Transverse colon (tissue), 4 donors: ENCODE results near the gene IRS2. TPM values are rescaled to one million over a fixed set of nuclear protein-coding genes. Genes with fewer than 3 reads are reported as not detected.

Source experiments
- DNase-seq: peaks from one replicate; pipeline ENCODE4 v3.0.0-alpha.2; 2019
- H3K27ac ChIP-seq, 4 donors: fragments of 200-600 bp; sonication (generic); 2 replicates each; pipeline ENCODE4 v1.5.1; 2016 to 2018; ENCODE audit warnings: inconsistent platforms in 4 of 4
- H3K27me3 ChIP-seq: fragments of 200-600 bp; sonication (generic); 2 replicates; pipeline ENCODE4 v1.5.1; 2017; ENCODE audit warnings: inconsistent platforms
- H3K36me3 ChIP-seq, 4 donors: fragments of 200-600 bp; sonication (generic); 2 replicates each; pipeline ENCODE4 v1.5.1; 2017 to 2019; ENCODE audit warnings: inconsistent platforms in 4 of 4
- H3K4me1 ChIP-seq, 4 donors: fragments of 200-600 bp; sonication (generic); 2 replicates each; pipeline ENCODE4 v1.5.1; 2017 to 2020; ENCODE audit warnings: inconsistent platforms in 4 of 4
- H3K4me3 ChIP-seq, 4 donors: fragments of 200-600 bp; sonication (generic); 1 replicate in 1 of 4; 2 replicates in 3 of 4; pipeline versions ENCODE4 v1.5.1 to v1.6.1; 2017 to 2019; ENCODE audit warnings: inconsistent platforms in 4 of 4
- H3K9me3 ChIP-seq, 2 donors: fragments of 200-600 bp; sonication (generic); 2 replicates each; pipeline ENCODE4 v1.5.1; 2017 to 2019; ENCODE audit warnings: inconsistent platforms in 2 of 2
- EP300 ChIP-seq: sonication (generic); formaldehyde crosslinking; IDR thresholded peaks from one replicate; pipeline ENCODE4 v1.6.1; 2017; ENCODE audit warnings: antibody characterized with exemption, low read depth
- POLR2A ChIP-seq: fragments of 450-650 bp; IDR thresholded peaks from one replicate; pipeline ENCODE4 v1.6.1; 2016; ENCODE audit warnings: antibody characterized with exemption, mild to moderate bottlenecking, moderate library complexity
- POLR2AphosphoS5 ChIP-seq, 3 donors: sonication (generic); formaldehyde crosslinking; IDR thresholded peaks; one replicate each; pipeline ENCODE4 v1.6.1; 2016; ENCODE audit warnings: antibody characterized with exemption in 3 of 3
- WGBS, 2 donors: methylation state at CpG; one replicate each; pipeline ENCODE4 v1.1.5; 2018; ENCODE audit warnings: low coverage in 1 of 2; 5-methylcytosine and 5-hydroxymethylcytosine counted together
- in situ Hi-C, 4 donors: fragments of 200-750 bp; cut with MboI; loops; one replicate each; pipeline versions ENCODE4 v1.15.0 to v1.15.1; 2017; ENCODE audit warnings: low sequenced_read_pairs in 3 of 4, low pct_ligation_motif_present in 1 of 4, low pct_unique_long_range_greater_than_20kb in 1 of 4
- intact Hi-C: fragments of 100-400 bp; cut with DNase I; formaldehyde crosslinking; loops from one replicate; pipeline ENCODE4 v1.15.1; 2023; ENCODE audit warnings: low total_unique reads
- total RNA-seq, 4 donors: library from RNA; depleted of rRNA; stranded (reverse); fragments of >200 nt; gene quantifications; one replicate each; pipeline ENCODE4 v1.1.0, GENCODE V29; 2016
- TF ChIP-seq, protein P1 (sequence below), 5 experiments: fragments of 200-600 bp in 3 of 5; fragments of 450-650 bp in 2 of 5; sonication (generic) in 3 of 5; IDR thresholded peaks; 1 replicate in 2 of 5; 2 replicates in 3 of 5; pipeline ENCODE4 v1.5.1; 2016 to 2017; ENCODE audit warnings: antibody characterized with exemption in 5 of 5, inconsistent platforms in 3 of 5, mild to moderate bottlenecking in 2 of 5, moderate library complexity in 1 of 5

Gene IRS2
- total RNA-seq, 4 donors from 2014 or later = 12.5 to 72.6 (median 28.5) TPM

DNA sequence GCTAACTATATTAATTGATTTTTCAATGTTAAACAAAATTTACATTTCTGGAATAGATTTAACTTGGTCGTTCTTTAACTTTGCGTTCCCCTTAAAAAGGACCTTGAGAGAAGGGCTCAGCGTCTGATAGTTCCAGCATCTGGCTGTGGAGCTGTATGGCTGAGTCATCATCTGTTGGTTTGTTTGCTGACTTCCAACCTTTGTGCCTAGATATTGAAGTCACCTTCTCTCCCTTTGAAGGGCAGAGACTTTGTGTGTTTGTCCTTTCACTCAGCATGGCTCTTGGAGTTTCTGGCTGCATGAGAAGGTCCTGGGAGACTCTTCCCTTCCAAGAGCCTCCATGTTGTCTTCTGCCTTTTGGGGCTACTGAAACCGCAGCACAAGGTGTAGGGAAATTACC lies 16.6 kb upstream of the IRS2 start:
- in situ Hi-C loops = no loop called here
- TF ChIP-seq, protein P1, sequence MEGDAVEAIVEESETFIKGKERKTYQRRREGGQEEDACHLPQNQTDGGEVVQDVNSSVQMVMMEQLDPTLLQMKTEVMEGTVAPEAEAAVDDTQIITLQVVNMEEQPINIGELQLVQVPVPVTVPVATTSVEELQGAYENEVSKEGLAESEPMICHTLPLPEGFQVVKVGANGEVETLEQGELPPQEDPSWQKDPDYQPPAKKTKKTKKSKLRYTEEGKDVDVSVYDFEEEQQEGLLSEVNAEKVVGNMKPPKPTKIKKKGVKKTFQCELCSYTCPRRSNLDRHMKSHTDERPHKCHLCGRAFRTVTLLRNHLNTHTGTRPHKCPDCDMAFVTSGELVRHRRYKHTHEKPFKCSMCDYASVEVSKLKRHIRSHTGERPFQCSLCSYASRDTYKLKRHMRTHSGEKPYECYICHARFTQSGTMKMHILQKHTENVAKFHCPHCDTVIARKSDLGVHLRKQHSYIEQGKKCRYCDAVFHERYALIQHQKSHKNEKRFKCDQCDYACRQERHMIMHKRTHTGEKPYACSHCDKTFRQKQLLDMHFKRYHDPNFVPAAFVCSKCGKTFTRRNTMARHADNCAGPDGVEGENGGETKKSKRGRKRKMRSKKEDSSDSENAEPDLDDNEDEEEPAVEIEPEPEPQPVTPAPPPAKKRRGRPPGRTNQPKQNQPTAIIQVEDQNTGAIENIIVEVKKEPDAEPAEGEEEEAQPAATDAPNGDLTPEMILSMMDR (IDR thresholded peaks at IDR 0.05) = no peak
- TF ChIP-seq EP300 (no peak), POLR2A (no peak), POLR2AphosphoS5 (IDR thresholded peaks at IDR 0.05) (no peak)
- intact Hi-C loops = no loop called here
- Histone ChIP-seq H3K9me3 (no peaks in the 10 kb centered on the region), H3K27ac (no peak overlapping the region), H3K36me3 (no peaks in the 10 kb centered on the region), H3K4me1 (no peaks in the 10 kb centered on the region), H3K4me3 (no peak overlapping the region), H3K27me3 (peaks cover 14% of the 10 kb centered on the region)
- DNase-seq = no peak
- 87% methylated on average over 4 of the region's 4 CpGs for WGBS, 2 donors

DNA sequence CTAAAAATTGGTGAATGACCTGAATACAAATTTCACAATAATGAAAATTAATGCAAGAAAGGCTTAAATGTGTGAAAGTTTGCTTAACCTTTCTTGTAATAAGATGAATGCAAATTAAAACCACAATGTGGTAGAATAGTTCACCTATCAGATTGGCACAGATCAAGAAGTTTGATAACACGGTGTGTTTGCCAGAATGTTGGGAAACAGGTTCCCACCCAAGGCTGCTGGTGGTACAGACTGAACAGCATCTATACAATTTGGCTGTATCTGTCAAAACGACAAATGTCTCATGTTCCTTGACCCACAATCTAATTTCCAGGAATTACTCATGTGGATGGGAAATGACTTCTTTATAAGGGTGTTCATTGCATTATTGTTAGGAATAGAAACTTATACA lies 8.6 kb upstream of the IRS2 start:
- peaks cover 39% of the 10 kb centered on the region for H3K27me3 ChIP-seq
- intact Hi-C loops (no loop called here), in situ Hi-C loops (loop anchor here in 3 of 4 donors (25.0 kb wide), 3 partner anchors 317 to 833 kb away; no protein-coding TSS in a partner anchor)
- 23 to 43% methylated on average over 2 of the region's 2 CpGs for WGBS, 2 donors
- no peak overlapping the region for H3K27ac ChIP-seq
- H3K9me3 ChIP-seq = no peaks in the 10 kb centered on the region
- H3K36me3 ChIP-seq = no peaks in the 10 kb centered on the region
- no peaks in the 10 kb centered on the region for H3K4me1 ChIP-seq
- no peak overlapping the region for H3K4me3 ChIP-seq
- DNase-seq = no peak
- TF ChIP-seq POLR2AphosphoS5 (IDR thresholded peaks at IDR 0.05) (no peak), EP300 (no peak), POLR2A (no peak)
- TF ChIP-seq, protein P1 (IDR thresholded peaks at IDR 0.05) = no peak

DNA sequence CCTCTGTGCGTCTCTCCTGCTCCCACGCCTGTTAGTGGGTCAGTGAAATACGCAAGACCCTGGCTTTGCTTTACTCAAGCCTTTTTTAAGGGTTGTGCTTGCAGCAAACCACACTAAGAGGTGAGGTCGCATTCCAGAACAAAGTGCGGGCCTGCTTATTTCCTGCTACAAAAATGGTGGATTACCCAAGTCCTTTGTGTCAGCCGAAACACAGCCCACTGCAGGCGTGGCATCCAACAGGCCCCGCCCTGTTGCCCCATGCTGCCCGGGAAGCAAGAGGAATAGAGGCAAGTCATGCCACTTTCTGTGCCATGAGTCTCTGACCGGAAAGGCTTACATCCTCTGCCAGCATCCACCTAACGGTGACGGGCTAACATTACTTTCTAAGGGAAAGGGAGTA lies 7.7 kb upstream of the IRS2 start:
- intact Hi-C loops (loop anchor here (5.0 kb wide), 1 partner anchor 347 kb away; no protein-coding TSS in a partner anchor), in situ Hi-C loops (loop anchor here in 3 of 4 donors (25.0 kb wide), 3 partner anchors 318 to 832 kb away; no protein-coding TSS in a partner anchor)
- Histone ChIP-seq H3K27ac (no peak overlapping the region), H3K4me3 (no peak overlapping the region), H3K4me1 (no peaks in the 10 kb centered on the region), H3K27me3 (peaks cover 42% of the 10 kb centered on the region), H3K9me3 (no peaks in the 10 kb centered on the region), H3K36me3 (no peaks in the 10 kb centered on the region)
- WGBS, 2 donors = 67 to 74% methylated on average over 2 to 12 of the region's 12 CpGs
- no peak for DNase-seq
- TF ChIP-seq POLR2AphosphoS5 (IDR thresholded peaks at IDR 0.05) (no peak), EP300 (no peak), POLR2A (no peak)
- TF ChIP-seq, protein P1 (IDR thresholded peaks at IDR 0.05) = no peak

DNA sequence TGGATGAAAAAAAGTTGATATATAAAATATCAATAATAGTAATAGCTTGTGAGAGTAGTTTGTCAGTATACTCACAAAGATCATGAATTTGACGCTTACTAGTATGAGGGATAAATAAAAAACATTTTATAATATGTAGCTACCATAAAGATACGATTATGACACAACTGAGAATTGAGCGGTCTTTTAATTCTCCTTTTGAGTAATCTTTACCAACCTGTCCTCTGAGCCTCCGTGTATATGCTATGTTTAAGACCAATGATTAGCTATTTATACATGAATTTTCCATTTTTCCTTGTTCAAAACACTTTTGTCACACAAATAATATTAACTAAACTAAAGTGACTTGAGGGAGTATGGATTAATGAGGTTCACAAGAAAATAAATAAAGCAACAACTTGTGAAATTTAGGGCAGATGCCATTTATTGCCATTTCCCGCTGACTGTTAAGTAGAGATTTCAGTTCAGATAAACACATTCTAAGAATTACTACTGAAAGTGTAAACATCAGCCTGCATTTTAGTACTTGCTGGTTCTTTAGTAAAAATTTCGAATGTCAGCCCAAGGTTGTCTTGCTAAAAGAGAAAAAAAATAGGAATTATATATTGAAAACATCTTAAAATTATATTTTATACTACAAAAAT lies 6.2 kb upstream of the IRS2 start:
- Histone ChIP-seq H3K4me3 (no peak overlapping the region), H3K27me3 (peaks cover 43% of the 10 kb centered on the region), H3K36me3 (no peaks in the 10 kb centered on the region), H3K4me1 (peaks cover 0 to 4% (median 3%) of the 10 kb centered on the region in 4 donors), H3K27ac (no peak overlapping the region), H3K9me3 (no peaks in the 10 kb centered on the region)
- 67 to 69% methylated on average over 6 of the region's 6 CpGs for WGBS, 2 donors
- TF ChIP-seq EP300 = no peak
- no peak for TF ChIP-seq POLR2A
- TF ChIP-seq, protein P1 (IDR thresholded peaks at IDR 0.05) = no peak
- no peak for TF ChIP-seq POLR2AphosphoS5 (IDR thresholded peaks at IDR 0.05)
- in situ Hi-C loops = loop anchor here in 3 of 4 donors (25.0 kb wide), 3 partner anchors 320 to 830 kb away; no protein-coding TSS in a partner anchor
- intact Hi-C loops = loop anchor here (5.0 kb wide), 1 partner anchor 345 kb away; no protein-coding TSS in a partner anchor
- no peak for DNase-seq
